NCI-H774 (cell line): Measurements from ENCODE around the gene TPO.

Source experiments
- DNase-seq: peaks from one replicate; lab custom pipeline; 2025; lab: John Stamatoyannopoulos, UW

Gene TPO

GRCh38 chr2:1527153-1527992 is 114.1 kb downstream of the TPO start:
- no peak for DNase-seq

DNA sequence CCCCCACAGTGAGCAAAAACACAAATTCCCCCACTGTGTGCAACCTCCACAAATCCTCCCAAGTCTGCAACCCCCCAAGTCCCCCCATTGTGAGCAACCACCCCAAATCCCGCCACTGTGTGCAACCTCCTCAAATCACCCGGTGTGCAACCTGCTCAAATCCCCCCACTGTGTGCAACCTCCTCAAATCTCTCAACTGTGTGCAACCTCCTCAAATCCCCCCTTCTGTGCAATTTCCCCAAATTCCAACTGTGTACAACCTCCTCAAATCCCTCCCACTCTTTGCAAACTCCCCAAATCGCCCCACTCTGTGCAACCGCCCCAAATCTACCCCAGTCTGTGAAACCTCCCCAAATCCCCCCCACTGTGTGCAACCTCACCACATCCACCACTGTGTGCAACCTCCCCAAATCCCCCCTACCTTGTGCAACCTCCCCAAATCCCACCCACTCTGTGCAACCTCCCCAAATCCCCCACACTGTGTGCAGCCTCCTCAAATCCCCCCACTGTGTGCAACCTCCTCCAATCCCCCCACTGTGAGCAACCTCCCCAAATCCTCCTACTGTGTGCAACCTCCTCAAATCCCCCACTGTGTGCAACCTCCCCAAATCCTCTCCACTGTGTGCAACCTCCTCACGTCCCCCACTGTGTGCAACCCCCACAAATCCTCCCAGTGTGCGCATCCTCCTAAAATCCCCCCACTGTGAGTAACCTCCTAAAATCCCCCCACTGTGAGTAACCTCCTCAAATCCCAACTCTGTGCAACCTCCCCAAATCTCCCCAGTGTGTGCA is 115.2 kb downstream of the TPO start:
- no peak for DNase-seq

- no peak for DNase-seq
Observed at GRCh38 chr2:1538663-1539062, 125.4 kb downstream of the TPO start.

GRCh38 chr2:1539441-1539840 is 126.2 kb downstream of the TPO start:
- no peak for DNase-seq

GRCh38 chr2:1539973-1540372 is 126.7 kb downstream of the TPO start:
- DNase-seq = no peak

DNA sequence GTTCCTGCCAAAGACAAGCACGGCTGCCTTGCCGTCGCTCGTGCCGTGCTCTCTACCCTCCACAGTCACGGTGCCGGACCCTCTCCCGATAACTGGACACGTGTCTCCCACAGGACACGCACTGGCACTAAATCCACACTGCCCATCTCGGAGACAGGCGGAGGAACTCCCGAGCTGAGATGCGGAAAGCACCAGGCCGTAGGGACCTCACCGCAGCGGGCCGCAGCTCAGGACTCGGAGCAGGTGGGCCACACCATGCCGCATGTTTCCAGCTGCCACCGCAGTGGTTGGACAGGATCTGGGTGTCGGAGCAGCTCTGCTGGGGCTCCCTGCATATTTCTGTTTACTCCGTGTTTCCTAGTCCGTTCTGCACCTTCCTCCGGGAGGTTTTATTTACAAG is 127.2 kb downstream of the TPO start:
- DNase-seq = no peak

DNA sequence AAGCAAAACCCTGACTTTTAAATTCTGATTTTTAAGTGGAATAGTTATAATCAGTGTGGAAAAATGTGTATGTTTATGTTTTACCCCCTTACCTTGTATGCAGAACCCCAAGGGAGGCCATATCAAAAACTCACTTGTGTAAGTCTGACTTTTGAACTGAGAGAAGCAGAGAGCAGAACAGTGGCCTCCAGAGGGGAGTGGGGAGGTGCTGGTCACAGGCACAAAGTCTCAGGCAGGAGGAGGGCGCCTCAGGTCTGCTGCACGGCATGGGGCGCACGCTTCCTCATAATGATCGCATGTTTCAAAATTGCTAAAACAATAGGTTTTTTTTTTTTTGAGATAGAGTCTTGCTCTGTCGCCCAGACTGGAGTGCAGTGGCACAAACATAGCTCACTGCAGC is 127.8 kb downstream of the TPO start:
- no peak for DNase-seq

DNA sequence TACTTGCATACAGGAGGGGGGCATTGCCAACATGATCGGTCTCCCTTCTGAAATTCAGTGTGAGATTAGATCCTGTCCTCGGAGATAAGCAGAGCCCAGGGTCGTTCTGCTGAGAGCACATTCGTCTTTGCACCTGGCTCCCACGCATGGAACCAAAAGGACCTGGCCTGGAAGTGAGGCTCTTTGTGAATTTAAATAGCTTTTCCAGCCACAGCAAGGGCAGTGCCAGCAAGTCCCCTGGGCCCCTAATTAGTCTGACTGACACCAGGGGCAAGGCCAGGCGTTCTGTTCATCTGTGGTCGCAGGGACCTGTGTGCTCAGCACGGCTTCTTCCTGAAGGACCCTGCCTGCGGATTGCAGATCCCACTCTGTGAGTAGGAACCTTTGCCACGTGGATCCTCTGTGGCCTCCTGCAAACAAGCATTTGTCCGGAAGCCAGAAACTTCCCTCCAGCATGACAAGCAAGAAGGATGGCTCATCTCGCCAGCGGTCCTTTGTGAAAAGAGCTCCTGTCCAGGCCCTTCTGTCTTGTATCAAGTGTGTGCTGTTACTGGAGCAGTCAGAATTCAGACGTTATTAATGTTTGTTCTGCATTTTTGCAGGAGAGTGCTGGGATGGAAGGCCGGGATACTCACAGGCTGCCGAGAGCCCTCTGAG is 128.7 kb downstream of the TPO start:
- DNase-seq = no peak

- no peak for DNase-seq
Observed at GRCh38 chr2:1542971-1543370, 129.7 kb downstream of the TPO start.

DNA sequence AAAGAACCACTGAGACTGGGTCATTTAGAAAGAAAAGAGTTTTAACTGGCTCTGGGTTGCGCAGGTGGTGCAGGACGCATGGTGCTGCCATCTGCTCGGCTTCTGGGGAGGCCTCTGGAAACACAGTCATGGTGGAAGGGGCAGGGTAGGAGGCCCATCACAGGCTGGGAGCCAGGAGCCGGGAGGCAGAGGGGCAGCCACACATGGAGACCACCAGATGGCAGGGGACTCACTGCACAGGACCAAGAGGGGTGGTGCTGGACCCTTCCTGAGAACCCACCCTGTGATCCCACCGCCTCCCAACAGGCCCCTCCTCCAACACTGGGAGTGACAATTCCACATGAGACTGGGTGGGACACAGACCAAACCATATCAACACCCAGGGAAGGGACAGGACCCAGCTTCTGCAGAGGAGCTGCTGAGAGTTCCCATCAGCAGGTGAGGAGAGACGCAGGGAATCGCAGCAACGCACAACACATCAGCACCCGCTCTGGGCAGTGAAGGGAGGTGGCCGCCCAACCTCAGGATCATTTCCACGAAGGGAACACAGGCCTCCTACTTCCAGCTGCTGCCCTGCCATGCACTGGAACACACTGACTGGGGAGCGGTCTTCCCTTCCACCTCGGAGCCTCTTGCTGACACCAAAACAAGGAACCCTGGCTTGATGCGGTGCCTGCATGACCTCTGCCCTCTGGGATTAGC is 130.7 kb downstream of the TPO start:
- no peak for DNase-seq

- DNase-seq = no peak
Observed at GRCh38 chr2:1544478-1545069, 131.3 kb downstream of the TPO start.

DNA sequence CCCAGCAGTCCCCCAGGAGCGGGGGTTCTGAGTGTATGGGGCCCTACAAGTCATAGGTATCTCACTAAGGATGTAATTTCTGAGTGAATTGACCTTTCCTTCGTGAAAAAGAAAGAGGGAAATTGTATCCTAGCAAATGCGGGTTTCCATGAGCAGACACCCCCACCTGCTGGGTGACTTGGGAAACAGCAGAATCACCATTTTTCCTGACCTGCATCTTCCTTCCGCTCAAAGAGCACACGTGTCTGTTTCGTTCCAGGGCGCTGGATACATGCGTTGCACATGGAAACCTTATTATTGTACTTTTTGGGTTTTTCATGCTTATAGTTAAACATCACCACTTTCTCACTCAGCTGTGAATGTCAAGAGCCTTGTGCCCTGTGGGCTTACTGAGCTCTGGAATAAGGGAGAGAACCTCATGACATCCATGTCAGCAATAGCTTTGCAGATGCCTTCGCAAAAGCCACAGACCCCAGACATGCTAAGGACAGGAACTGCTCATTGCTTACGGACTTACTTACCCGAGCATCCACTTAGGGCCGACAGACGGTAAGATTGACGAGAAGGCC is 132.8 kb downstream of the TPO start:
- DNase-seq = peak; percentile 38

- no peak for DNase-seq
Observed at GRCh38 chr2:1546901-1547300, 133.6 kb downstream of the TPO start.

DNA sequence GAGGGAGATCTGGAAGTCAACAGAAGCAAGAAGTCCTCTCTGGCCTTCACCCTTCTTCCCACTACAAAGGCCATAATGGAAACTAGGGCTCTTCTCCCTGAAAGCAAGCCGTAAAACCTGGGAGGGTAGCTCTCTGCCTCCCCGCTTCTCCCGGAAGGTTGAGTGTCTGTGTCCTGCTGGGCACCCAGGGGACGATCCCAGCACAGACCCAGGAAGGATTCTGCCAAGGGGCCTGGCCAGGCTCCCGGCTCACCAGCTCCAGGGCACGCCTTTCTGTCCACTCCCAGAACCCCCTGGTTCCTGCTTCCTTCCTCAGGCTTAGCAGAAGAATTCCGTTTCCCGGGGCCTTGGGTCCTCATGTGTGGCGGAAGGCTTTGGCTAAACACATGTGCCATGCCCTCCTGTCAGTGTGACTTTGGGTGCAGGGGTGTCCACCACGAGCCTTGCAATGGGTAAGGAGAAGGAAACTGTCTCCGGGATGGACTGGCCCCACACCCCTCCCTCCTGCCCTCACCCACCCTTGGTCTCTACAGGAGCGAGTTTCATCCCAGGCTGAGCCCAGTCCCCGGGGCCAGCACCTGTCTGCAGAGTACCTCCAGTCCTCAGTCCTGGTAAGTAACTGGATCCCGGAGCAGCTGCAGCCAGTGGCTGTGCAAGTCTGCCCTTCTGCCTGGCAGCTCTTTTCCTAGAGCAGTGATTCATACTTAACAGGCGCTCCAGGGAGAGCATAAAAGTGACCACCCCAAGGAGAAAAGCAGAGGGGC is 135.8 kb downstream of the TPO start:
- DNase-seq = no peak

DNA sequence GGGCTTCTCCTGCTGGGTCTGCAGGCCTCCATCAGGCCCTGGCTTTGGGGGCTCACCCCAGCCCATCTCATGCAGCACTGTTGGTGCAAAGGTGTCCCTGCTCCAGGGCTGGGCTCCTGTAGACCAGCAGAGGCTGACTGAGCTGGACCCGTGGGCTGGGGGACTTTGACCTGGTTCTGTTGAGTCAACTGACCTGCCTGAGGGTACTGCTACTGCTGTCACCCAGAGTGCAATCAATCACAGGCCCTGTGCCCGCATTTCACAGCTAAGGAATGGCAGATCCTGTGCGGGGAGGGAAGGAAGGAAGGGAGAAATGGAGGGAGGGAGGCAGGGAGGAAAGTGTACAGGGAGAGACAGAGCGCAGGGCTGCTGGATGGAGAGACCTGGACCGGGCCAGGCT is 136.8 kb downstream of the TPO start:
- DNase-seq = no peak

DNA sequence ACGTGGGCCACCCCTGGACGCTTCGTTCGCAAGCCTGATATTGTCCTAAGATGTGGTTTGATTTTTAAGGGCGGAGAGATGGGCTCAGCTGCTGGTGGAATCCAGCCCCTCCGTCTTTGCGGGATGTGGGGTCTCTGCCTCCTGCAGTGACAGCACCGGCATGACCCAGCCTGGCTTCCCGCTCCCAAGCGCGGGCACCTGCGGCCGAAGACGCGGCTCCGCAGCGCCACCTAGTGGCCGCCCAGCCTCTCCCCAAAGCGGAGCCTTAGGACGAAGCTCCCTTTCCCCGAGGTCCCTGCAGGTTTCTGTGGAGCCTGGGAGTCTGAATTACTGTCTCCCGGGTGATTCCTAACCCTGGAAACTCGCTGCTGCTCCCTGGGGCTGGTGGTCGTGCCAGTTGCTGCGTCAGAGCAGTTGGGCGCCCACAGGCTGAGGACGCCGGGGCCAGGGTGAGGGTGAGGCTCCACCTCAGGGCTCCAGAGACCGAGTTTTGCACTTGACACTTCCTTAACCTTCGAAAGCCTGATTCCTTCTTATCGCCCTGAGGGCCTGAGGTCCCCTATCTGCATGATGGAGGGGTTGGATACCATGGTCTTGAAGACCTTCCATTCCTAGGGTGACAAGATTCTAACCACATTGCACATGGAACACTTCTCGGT is 137.5 kb downstream of the TPO start:
- DNase-seq = peak; percentile 25

- DNase-seq = no peak
Observed at GRCh38 chr2:1551905-1552304, 138.6 kb downstream of the TPO start.

DNA sequence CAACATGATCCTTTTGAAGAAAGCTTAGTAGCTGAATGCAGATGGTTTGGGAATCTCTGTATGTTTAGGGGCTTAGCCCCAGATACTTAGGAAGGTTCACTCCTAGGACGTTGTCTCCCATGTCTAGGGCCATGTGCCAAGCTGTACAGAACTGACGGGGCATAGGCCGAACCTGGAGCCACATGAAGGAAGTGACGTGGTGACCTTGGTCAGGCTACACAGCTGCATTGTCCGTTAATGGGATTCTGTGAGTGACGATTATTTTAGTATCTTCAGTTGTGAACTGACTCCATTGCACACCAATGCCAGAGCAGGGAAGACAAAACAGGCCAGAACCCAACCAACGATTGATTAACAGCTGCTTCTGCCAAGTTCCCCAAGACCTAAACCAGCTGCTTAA is 139.3 kb downstream of the TPO start:
- no peak for DNase-seq

- no peak for DNase-seq
Observed at GRCh38 chr2:1553671-1554295, 140.5 kb downstream of the TPO start.

- no peak for DNase-seq
Observed at GRCh38 chr2:1556286-1556685, 143.0 kb downstream of the TPO start.
